ENCODE data around the gene ATG12.
"Not testable (repeated sequence)": the region's sequence is repeated elsewhere in the genome, so short reads cannot be mapped to it uniquely, and the experiment has no call there.

Gene ATG12

DNA sequence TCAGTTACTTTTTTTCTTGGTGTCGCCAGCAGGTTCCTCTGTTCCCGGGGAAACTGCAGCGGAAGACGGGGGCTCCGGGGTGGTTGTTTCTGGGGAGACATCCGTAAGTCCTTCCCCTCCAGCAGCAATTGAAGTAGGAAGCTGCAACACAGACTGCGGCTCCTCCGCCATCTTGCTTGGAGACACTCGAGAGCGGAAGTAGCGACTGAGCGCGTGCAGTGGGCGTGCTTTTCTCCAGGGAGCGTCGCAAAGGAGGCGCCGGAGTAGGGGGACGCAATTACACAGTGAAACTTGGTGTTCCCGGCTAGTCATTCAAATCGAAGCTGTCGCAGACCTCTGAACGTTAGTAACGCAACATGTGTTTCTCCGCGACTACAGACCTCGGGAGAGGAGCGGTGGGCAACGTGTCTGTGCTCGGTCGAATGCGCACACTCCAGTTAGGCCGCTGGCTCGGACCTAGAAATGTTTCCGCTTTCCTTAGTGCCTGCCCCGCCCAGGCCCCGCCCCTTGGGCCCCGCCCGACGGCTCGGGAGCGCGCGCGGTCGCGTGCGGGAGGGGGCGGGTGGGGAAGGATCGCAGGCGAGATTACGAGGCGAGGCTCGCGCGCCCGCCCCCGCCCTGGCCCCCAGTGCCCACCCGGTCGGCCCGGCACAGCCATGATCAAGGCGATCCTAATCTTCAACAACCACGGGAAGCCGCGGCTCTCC lies at the start of gene ATG12, which contains the start of gene AP3S1:
TSS of gene ATG12 (minus strand) at position 184 of the 707 bp plus-strand sequence. CDS start at position 171, 13 bp downstream.
TSS of gene AP3S1 (plus strand) at position 554 of the 707 bp plus-strand sequence. CDS start at position 657, 103 bp downstream.
- peak; percentile 93 for DNase-seq

DNA sequence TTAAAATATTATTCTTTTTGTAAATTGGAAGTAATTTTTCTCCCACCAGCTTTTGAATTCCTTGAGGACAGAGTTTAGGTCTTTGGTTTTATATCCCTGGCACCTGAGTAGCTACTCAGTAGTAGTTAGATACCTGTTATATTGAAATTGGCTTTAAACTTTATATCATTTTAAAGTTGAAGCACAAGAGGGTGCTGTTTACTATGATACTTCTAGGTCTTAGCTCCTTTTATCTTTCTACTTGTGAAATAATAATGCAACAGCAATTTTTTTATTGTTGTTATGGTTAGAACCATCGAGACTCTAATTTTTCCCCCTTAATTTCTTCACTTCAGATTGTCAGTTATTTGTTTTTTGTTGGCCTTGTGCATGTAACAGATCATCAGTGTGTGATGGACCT lies 46.7 kb upstream of the ATG12 start:
- peak; percentile 5 for DNase-seq

DNA sequence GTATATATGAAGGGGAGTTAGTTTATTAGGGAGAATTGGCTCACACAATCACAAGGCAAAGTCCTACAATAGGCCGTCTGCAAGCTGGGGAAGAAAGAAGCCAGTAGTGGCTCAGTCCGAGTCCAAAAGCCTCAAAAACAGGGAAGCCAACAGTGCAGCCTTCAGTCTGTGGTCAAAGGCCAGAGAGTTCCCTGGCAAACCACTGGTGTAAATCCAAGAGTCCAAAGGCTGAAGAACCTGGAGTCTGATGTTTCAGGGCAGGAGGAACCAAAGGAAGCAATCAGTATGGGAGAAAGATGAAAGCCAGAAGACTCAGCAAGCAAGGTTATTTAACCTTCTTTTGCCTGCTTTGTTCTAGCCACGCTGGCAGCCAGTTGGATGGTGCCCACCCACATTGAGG lies 43.8 kb upstream of the ATG12 start:
- DNase-seq: not testable (repeated sequence)

DNA sequence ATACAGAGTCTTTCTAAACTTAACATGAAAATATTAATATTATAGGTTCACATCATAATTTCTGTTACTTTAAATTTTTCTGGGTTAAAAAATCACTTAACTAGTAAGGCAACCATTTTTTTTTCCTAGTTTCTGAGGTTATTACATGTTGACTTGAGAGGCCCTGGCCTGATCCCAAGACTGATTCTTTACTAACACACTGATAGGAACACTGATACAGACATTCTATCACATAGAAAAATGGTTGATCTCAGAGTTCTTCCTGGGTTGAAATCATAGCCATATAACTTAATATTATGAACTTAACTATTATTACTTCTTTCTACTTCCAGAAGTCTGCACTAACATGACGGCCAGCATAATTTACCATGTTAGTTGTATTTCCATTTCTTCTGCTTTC lies 43.3 kb upstream of the ATG12 start:
- DNase-seq: no peak

DNA sequence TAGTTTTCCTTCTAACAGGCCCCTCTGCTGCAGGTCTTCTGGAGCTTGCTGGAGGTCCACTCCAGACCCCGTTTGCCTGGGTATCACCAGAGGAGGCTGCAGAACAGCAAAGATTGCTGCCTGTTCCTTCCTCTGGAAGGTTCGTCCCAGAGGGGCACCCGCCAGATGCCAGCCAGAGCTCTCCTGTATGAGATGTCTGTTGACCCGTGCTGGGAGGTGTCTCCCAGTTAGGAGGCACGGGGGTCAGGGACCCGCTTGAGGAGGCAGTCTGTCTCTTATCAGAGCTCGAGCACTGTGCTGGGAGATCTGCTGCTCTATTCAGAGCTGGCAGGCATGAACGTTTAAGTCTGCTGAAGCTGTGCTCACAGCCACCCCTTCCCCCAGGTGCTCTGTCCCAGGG lies 41.1 kb upstream of the ATG12 start:
- not testable (repeated sequence) for DNase-seq

DNA sequence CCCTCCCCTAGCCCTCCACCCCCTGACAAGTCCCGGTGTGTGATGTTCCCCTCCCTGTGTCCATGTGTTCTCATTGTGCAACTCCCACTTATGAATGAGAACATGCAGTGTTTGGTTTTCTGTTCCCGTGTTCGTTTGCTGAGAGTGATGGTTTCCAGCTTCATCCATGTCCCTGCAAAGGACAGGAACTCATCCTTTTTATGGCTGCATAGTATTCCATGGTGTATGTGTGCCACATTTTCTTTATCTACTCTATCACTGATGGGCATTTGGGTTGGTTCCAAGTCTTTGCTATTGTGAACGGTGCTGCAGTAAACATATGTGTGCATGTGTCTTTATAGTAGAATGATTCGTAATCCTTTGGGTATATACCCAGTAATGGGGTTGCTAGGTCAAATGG lies 36.0 kb upstream of the ATG12 start:
- not testable (repeated sequence) for DNase-seq

DNA sequence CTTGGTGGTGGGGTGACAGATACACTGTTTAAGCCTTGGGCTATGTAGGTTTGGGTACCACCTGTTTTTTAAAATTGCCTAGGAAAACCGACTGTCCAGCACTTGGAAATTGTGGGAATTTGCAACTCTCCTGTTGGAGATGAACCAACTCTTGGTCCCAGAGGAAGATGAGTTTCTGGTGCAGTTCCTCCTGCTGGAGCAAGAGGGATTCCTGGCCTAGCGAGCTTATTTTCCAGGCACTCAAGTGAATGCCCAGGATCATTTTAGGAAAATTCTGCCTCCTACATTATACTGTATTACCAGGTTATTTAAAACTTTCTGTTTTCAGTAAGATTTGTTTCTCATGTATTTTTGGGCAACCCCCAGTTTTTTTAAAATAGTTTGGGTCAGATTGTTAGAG lies 34.1 kb upstream of the ATG12 start:
- no peak for DNase-seq

DNA sequence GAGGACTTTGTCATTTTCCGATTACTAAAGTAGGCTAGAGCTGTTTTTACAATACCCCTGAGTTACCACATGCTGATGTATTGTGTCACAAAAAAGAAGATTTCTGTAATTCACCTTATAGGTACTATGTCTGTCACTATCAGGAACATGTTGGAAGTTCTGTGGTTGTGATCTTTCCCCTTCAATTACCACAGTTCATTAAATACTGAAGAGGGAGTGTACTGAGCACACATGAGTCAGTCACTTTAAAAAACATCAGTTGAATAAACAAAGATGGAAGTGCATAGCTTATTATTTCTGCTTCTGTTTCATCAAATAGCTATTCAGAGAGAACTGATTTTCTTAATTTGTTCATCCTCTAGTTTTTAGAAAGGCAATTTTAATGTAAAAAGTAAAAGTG lies 32.0 kb upstream of the ATG12 start:
- DNase-seq: no peak

DNA sequence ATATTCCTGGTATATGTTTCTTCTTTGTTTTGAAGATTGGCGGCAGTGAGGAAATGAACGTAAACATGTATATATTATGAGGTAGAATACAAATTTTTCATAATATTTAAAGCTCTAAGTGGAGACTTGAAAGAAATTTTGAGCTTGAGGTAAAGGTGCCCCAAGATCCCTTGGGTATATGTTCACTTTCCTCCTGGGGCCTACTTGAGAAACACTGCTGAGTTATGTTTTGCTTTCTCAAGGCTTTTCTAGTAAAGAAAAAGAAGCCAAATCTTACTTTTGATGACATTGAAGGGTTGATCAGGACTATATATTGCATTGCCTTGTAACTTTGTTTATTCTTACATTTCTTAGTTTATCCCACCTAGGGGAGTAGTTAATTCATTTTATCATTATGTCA lies 31.1 kb upstream of the ATG12 start:
- no peak for DNase-seq

DNA sequence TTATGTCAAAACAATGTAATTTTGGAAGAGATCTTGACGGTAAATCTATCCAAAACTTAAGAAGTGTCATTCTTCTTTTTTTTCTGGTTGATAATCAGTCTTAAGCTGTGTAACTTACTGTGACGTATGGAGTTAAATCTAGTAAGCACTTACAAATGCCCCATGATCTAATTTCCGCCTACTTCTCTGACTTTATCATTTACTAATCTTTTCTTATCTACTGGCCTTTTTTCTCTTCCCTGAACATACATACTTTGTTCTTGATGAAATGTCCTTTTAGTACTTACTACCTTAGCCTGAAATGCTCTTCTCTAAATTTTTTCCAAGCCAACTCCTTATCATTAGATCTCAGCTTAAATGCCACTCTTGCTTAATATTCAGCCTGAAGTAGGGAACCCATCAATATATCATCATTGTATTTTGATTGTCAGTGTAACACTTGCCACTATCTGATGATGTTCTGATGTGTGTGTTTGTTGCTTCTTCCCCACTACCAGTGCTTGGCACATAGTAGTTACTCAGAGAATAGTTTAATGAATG lies 28.0 kb upstream of the ATG12 start:
- DNase-seq: no peak

DNA sequence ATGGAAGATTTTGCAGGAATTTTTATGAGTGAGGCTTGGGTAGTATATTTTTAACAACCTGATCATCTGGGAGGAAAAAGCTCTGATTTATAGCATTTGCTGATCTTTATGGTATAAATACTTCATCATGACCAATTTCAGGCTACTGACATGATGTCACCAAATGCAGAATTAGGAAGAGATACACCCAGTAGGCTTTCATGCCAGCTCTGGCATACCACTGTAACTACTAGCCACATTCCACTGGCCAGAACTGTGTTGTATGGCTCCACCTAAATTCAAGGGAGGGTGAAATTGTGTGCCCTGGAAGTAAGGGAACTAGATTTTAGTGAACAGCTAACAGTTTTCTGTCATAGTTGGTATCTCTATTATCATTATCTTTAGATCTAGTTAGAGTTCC lies 18.0 kb upstream of the ATG12 start:
- no peak for DNase-seq

DNA sequence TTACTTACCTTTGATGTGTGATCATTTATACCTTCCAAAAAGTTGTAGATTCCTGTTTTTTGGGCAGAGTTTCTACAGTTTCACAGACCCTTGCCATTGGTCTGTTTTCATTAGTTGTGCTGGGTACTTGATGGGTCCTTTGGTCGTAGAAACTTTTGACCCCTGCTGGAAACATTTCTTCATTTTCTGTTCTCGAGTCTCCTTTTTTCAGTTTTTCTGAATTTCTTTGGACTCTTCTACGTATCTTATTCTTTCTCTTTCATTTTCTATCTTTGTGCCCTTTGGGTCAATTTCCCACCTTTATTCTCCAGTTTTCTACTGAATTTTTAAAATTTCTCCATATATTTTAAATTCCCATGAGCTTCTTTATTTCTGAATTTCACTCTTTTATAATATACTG lies 17.0 kb upstream of the ATG12 start:
- no peak for DNase-seq

DNA sequence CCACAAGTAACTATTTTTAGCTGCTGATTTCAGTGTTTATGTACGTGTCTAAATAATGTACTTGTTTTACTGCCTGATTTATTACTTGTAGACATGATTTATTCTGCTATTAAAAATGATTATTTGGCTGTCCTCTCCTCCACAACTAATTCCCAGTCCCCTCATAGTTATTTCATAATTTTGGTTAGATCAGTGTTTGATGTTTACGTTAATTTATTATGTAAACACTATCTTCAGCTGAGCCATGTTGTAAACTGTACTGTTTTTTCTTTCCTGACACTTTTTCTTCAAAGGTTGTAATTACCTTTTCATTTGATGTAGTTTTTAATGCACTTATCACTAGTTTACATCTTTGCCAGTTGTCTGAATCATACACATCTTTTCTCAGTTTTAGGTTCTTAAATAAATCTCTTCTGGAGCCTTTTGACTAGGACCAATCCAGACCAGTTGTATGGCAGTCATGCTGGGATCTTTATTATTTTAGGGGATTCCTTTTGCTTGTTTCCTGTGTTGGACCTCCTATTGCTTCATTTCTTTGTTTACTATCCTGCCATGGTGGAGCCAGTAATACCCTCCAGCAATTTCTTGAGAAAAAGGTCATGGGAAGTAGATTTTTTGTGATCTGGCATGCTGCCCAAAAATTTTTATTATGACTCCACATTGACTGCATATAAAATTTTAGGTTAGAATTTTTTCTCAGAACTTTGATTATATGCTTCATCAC lies 16.4 kb upstream of the ATG12 start:
- DNase-seq: no peak

DNA sequence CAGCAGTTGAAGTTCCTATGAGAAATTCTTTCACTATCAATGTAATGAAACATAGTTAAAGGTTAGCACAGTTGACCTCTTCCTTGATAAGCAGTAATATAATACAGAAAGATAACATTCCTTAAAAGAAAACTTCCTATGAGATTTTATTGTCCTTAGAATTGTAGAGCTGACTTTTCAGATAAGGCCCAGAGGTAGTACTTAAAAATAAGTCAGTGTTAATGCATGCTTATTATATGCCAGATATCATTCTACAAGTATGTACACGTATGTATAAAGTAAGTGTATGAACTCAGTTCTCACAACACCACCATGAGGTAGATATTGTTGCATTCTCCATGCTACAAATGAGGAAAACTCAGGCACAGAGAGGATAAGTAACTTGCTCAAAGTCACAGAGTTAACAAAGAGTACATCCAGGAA lies 15.7 kb upstream of the ATG12 start:
- no peak for DNase-seq

DNA sequence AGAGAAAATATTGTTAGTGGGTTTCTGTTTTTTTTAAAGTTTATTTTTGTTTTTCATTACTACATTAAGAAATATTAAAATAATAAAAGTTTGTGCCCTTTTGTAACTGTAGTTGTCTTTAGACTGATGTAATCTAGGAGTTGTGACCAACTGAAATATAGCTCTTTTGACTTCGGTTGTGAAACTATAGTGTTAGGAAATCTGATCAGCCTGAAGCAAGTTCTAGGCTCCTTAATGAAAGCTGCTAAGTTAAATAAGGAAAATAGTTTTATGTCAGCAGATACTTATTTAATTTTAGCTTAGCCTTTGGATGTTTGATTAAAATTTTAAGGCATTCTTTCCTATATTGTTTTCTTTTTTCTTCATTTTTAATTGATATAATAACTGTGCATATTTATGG lies 14.6 kb upstream of the ATG12 start:
- no peak for DNase-seq

DNA sequence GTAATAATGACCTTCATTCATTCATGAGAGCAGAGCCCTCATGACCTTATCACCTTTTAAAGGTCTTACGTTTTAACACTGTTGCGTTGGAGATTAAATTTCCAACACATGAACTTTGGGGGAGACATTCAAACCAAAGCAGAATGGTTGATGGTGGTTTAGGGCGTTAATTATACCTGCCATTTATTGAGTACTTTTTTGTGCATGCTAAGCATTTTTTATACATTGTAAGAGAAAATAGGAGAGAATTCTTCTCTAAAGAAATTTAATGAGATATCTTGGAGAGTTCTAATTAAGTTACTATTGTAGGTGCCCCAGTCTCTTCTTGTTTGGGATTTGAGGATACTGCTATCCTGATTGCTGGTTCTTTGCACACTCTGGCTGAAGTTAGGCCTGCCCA lies 12.8 kb upstream of the ATG12 start:
- no peak for DNase-seq

DNA sequence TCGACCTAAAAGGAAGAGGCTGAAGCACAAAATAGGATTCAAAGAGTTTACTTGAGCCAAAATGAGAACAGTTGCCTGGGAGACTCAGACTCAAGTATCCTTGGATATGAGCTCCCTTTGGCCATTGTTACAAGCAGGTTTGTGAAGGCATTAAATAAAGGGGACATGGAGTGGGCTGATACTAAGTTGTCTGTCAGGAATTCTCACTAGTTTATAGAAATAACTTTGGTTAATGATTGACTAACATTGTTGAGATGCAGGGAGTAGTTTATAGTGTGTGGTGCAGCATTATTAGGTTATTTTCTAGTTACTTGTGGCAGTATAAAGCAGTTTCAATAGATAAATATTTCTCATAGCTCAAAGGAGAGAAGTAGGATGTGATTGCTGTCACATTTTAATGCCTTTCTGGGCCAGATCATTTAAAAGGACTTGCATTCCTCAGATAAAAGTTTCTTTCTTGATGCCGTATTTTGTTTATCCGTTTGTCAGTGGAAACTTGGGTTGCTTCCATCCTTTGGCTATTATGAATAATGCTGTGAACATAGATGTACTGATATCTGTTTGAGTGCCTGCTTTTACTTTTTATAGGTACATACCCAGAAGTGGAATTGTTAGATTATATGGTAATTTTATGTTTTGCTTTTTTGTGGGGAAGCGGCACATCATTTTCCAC lies 9.5 kb upstream of the ATG12 start:
- no peak for DNase-seq

DNA sequence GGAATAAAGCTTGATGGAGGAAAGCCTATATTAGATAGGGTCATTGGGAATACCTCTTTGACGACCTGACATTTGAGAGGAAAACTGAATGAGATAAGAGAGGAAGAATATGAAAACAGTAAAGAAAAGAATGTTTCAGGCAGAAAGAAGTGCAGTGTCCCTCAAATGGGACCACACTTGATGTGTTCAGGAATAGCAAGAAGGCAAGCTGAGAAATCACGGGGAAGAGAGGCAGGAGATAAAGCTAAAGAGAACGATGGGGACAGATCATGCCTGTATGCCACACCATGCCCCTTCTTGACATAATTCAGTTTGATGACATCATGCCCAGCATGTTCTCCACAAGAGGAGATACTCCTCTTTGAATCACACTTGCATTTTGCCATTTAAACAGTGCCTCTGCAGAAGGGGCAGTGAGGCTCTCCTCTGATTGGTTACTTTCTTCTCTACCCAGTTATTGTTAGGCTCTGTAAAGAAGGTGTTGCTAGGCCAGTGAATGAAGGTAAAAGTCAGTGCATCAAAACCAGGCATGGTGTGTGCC lies 8.0 kb upstream of the ATG12 start:
- DNase-seq: no peak

DNA sequence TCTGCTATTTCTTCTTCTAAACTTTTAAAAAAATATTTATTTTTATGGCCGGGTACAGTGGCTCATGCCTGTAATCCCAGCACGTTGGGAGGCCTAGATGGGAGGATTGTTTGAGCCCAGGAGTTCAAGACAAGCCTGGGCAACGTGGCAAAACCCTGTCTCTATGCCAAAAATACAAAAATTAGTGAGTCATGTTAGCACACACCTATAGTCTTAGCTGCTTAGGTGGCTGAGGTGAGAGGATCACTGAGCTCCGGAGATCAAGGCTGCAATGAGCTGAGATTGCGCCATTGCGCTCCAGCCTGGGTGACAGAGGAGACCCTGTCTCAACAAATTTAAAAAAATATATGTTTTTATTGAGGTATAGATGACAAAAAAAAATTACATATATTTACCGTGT lies 5.9 kb upstream of the ATG12 start:
- DNase-seq: no peak

DNA sequence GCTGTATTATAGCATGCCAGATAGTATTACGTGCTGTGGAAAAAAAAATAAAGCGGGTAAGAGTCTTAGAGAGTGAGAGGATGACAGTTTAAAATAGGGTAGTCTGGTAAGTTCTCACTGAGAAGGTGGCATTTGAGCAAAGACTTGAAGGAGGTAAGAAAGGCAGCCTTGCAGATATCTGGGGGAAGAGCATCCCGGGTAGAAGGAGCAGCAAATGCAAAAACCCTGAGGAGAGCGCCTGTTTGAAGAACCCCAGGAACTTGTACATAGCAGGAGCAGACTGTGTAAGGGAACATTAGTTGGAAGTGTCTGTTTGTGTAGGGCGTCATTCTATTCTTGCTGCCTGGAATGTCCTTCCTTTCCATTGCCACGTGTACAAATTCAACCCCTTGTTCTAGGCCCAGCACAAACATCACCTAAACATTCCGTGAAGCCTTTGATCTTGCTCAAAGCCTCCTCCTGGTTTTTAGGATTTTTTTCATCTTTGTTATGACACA lies 3.0 kb upstream of the ATG12 start:
- no peak for DNase-seq

DNA sequence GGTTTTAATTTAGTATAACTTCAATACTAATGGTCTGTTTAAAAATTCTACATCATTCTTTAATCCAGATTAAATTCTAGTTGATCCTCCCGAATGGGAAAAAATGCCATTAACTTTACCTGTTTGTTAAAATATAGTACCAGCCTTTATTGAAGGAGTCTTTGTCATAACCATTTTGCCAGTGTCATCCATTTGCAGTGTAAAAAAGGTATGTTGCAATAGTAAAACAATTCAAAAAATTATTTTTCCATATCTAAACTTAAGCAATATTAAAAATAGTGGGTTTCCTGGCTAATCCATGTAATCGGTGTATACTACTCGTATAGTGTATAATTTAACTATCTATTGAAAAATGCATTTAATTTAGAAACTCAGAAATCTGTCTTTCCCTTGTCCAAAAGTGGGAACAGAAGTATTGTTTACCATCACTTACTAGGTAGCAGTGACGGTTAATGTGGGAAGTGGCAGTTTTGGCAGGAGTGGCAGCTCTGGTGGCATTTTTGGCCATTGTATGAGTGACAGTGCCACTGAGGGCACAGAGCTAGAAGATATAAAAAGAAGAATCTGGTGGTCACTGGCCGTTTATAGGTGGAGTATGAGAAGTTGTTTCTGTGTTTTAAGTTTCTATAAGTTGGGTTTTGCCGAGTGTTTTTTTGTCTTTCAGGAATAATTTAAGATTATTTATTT lies 2.2 kb upstream of the ATG12 start:
- DNase-seq: no peak

DNA sequence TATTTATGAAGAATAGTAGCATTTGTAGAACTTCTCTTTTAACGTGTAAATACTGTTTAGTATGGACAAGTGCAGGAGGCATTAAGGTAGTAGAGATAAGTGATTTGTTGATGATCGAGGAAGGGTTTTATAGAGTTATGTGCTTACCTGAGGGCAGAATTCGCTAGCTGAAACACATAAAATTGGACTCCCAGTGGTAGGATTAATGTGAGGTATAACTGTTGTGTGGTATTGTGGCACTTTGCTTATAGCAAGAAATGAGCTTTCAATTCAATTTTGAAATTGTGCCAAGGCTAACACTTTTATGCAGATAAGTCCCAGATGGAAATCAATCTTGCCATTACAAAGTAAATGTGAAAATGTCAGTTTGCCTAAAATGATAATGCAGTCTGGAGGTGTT lies 1.6 kb upstream of the ATG12 start:
- no peak for DNase-seq

All from NCI-H1694 treated with DMSO at 0.1 percent for 48 hours (cell line).